HT1080 (cell line): ENCODE results near the gene GGCX. TPM values are rescaled to one million over a fixed set of nuclear protein-coding genes. Genes with fewer than 3 reads are reported as not detected.

Experiments used
- DNase-seq: peaks from one replicate; pipeline ENCODE4 v3.0.0-alpha.2; 2015; ENCODE audit warnings: low read depth
- total RNA-seq: library from RNA; depleted of rRNA; stranded (reverse); fragments of >200 nt; shearing (Covaris generic); gene quantifications from 2 replicates; pipeline ENCODE4 v1.2.3, GENCODE V29; 2014

The GGCX gene
- total RNA-seq, 1 experiment from 2014 or later = 41.9 TPM

- DNase-seq = no peak
Observed at GRCh38 chr2:85541753-85542457, 19.4 kb downstream of the GGCX start.

- DNase-seq = no peak
Observed at GRCh38 chr2:85541262-85541661, 20.0 kb downstream of the GGCX start.

- DNase-seq = peak; percentile 38
Observed at GRCh38 chr2:85540133-85540648, 21.1 kb downstream of the GGCX start.

- DNase-seq = peak; percentile 74
Observed at GRCh38 chr2:85539361-85540132, 21.7 kb downstream of the GGCX start.

GRCh38 chr2:85538507-85539360 is 22.6 kb downstream of the GGCX start, which contains the start of gene MAT2A:
MAT2A (plus strand) TSS chr2:85539168; CDS start chr2:85539288, 120 bp downstream.
- peak; percentile 93 for DNase-seq

GRCh38 chr2:85537600-85538506 is 23.4 kb downstream of the GGCX start:
- peak; percentile 52 for DNase-seq

- DNase-seq = peak; percentile 63
Observed at GRCh38 chr2:85536479-85536878, 24.8 kb downstream of the GGCX start.

- DNase-seq = no peak
Observed at GRCh38 chr2:85534881-85535280, 26.4 kb downstream of the GGCX start.

- DNase-seq = no peak
Observed at GRCh38 chr2:85534099-85534498, 27.2 kb downstream of the GGCX start.

- DNase-seq = no peak
Observed at GRCh38 chr2:85531589-85531988, 29.7 kb downstream of the GGCX start.

GRCh38 chr2:85529809-85530208 is 31.5 kb downstream of the GGCX start:
- no peak for DNase-seq

- DNase-seq = no peak
Observed at GRCh38 chr2:85528355-85528754, 32.9 kb downstream of the GGCX start.

- DNase-seq = no peak
Observed at GRCh38 chr2:85527787-85528186, 33.5 kb downstream of the GGCX start.

- no peak for DNase-seq
Observed at GRCh38 chr2:85525567-85525966, 35.7 kb downstream of the GGCX start.

GRCh38 chr2:85525029-85525428 is 36.3 kb downstream of the GGCX start:
- no peak for DNase-seq

- no peak for DNase-seq
Observed at GRCh38 chr2:85524336-85524908, 36.9 kb downstream of the GGCX start.

GRCh38 chr2:85523903-85524335 is 37.4 kb downstream of the GGCX start:
- DNase-seq = no peak

GRCh38 chr2:85523062-85523902 is 38.0 kb downstream of the GGCX start:
- DNase-seq = no peak

- no peak for DNase-seq
Observed at GRCh38 chr2:85522090-85522647, 39.1 kb downstream of the GGCX start.
